Esophagus squamous epithelium (tissue), 5 donors: ENCODE data around the gene S1PR3. TPM values are rescaled to one million over a fixed set of nuclear protein-coding genes. Genes with fewer than 3 reads are reported as not detected.
A peak's percentile ranks its signal among the peaks of the same experiment; 100 is the strongest.

Experiments used
- DNase-seq: peaks from one replicate; lab custom pipeline; 2025; lab: John Stamatoyannopoulos, UW
- H3K27ac ChIP-seq, 4 donors: fragments of 200-600 bp; sonication (generic); one replicate each; pipeline ENCODE4 v1.5.1; 2016 to 2019; ENCODE audit warnings: mild to moderate bottlenecking in 1 of 4
- H3K27me3 ChIP-seq, 4 donors: fragments of 200-600 bp; sonication (generic); 1 replicate in 3 of 4; 2 replicates in 1 of 4; pipeline versions ENCODE4 v1.5.1 to v1.6.0; 2017 to 2021; ENCODE audit warnings: antibody characterized with exemption in 1 of 4
- H3K36me3 ChIP-seq, 3 donors: fragments of 200-600 bp; sonication (generic); one replicate each; pipeline ENCODE4 v1.5.1; 2016 to 2019
- H3K4me1 ChIP-seq, 3 donors: fragments of 200-600 bp; sonication (generic); one replicate each; pipeline ENCODE4 v1.5.1; 2017 to 2019
- H3K4me3 ChIP-seq, 4 donors: fragments of 200-600 bp; sonication (generic); 1 replicate in 3 of 4; 2 replicates in 1 of 4; pipeline ENCODE4 v1.5.1; 2016 to 2019; ENCODE audit warnings: mild to moderate bottlenecking in 2 of 4, moderate library complexity in 1 of 4
- H3K9me3 ChIP-seq, 3 donors: fragments of 200-600 bp; sonication (generic); one replicate each; pipeline ENCODE4 v1.5.1; 2016 to 2019
- CTCF ChIP-seq, 6 experiments: fragments of 450-650 bp in 4 of 6; fragments of 200-600 bp in 2 of 6; sonication (generic) in 2 of 6; IDR thresholded peaks; one replicate each; pipeline ENCODE4 v1.5.1; 2016 to 2019; ENCODE audit warnings: antibody characterized with exemption in 6 of 6, mild to moderate bottlenecking in 4 of 6, moderate library complexity in 4 of 6
- POLR2A ChIP-seq, 4 donors: fragments of 450-650 bp; IDR thresholded peaks; one replicate each; pipeline ENCODE4 v1.6.1; 2017; ENCODE audit warnings: antibody characterized with exemption in 4 of 4, mild to moderate bottlenecking in 4 of 4, moderate library complexity in 3 of 4
- WGBS, 2 donors: methylation state at CpG; one replicate each; pipeline ENCODE4 v1.1.5; 2018; 5-methylcytosine and 5-hydroxymethylcytosine counted together
- intact Hi-C: fragments of 100-400 bp; cut with DNase I; formaldehyde crosslinking; loops from one replicate; pipeline ENCODE4 v1.15.0; 2022
- total RNA-seq, 4 donors: library from RNA; depleted of rRNA; stranded (reverse); fragments of >200 nt; gene quantifications; one replicate each; pipeline ENCODE4 v1.1.0, GENCODE V29; 2016
- donor health status: DM: yes; HTN: yes; CAD: no.

The S1PR3 gene
- total RNA-seq, 4 donors from 2014 or later = 1.3 to 14.3 (median 6.8) TPM

- no peak for DNase-seq
- H3K4me3 ChIP-seq = no peak overlapping the region
- no peaks in the 10 kb centered on the region for H3K36me3 ChIP-seq
- no peaks in the 10 kb centered on the region for H3K9me3 ChIP-seq
- WGBS, 2 donors = 65 to 66% methylated on average over 7 of the region's 8 CpGs
- H3K4me1 ChIP-seq = peaks cover 0 to 6% (median 0%) of the 10 kb centered on the region in 3 donors
- TF ChIP-seq POLR2A (IDR thresholded peaks at IDR 0.05) (no peak), CTCF (IDR thresholded peaks at IDR 0.05) (no peak)
- H3K27ac ChIP-seq = no peak overlapping the region
- H3K27me3 ChIP-seq = no peaks in the 10 kb centered on the region
- intact Hi-C loops = no loop called here
Measured at GRCh38 chr9:88975966-88976889, 15.0 kb upstream of the S1PR3 start.

- intact Hi-C loops = no loop called here
- DNase-seq = no peak
- 81 to 92% methylated on average over 5 of the region's 5 CpGs for WGBS, 2 donors
- H3K9me3 ChIP-seq = no peaks in the 10 kb centered on the region
- H3K27ac ChIP-seq = no peak overlapping the region
- TF ChIP-seq POLR2A (IDR thresholded peaks at IDR 0.05) (no peak), CTCF (IDR thresholded peaks at IDR 0.05) (no peak)
- H3K4me1 ChIP-seq = peaks cover 0 to 6% (median 0%) of the 10 kb centered on the region in 3 donors
- no peaks in the 10 kb centered on the region for H3K27me3 ChIP-seq
- H3K36me3 ChIP-seq = no peaks in the 10 kb centered on the region
- no peak overlapping the region for H3K4me3 ChIP-seq
Measured at GRCh38 chr9:88976890-88977257, 14.4 kb upstream of the S1PR3 start.

- no peak overlapping the region for H3K27ac ChIP-seq
- no peaks in the 10 kb centered on the region for H3K27me3 ChIP-seq
- no peak for TF ChIP-seq CTCF (IDR thresholded peaks at IDR 0.05)
- TF ChIP-seq POLR2A (IDR thresholded peaks at IDR 0.05) = no peak
- intact Hi-C loops = no loop called here
- WGBS, 2 donors = 48 to 73% methylated on average over 3 to 5 of the region's 5 CpGs
- no peak overlapping the region for H3K4me3 ChIP-seq
- no peaks in the 10 kb centered on the region for H3K9me3 ChIP-seq
- no peak for DNase-seq
- no peaks in the 10 kb centered on the region for H3K36me3 ChIP-seq
- peaks cover 0 to 6% (median 0%) of the 10 kb centered on the region in 3 donors for H3K4me1 ChIP-seq
Measured at GRCh38 chr9:88978034-88978433, 13.2 kb upstream of the S1PR3 start.

- TF ChIP-seq POLR2A (IDR thresholded peaks at IDR 0.05) (no peak), CTCF (IDR thresholded peaks at IDR 0.05) (no peak)
- H3K27me3 ChIP-seq = no peaks in the 10 kb centered on the region
- no peak for DNase-seq
- no peak overlapping the region for H3K27ac ChIP-seq
- WGBS, 2 donors = 66 to 83% methylated on average over 2 of the region's 2 CpGs
- peaks cover 0 to 11% (median 3%) of the 10 kb centered on the region in 3 donors for H3K4me1 ChIP-seq
- no peak overlapping the region for H3K4me3 ChIP-seq
- intact Hi-C loops = no loop called here
- H3K36me3 ChIP-seq = no peaks in the 10 kb centered on the region
- H3K9me3 ChIP-seq = no peaks in the 10 kb centered on the region
Measured at GRCh38 chr9:88979021-88979420, 12.2 kb upstream of the S1PR3 start.

GRCh38 chr9:88979791-88980190 lies 11.5 kb upstream of the S1PR3 start:
- Histone ChIP-seq H3K27ac (peak overlapping the region in 1 of 4 donors; percentile 2), H3K9me3 (no peaks in the 10 kb centered on the region), H3K4me1 (peaks cover 3 to 19% (median 5%) of the 10 kb centered on the region in 3 donors), H3K4me3 (no peak overlapping the region), H3K27me3 (no peaks in the 10 kb centered on the region), H3K36me3 (no peaks in the 10 kb centered on the region)
- intact Hi-C loops = loop anchor here (5.0 kb wide), 1 partner anchor 382 kb away; no protein-coding TSS in a partner anchor
- 81 to 88% methylated on average over 2 of the region's 2 CpGs for WGBS, 2 donors
- no peak for DNase-seq
- TF ChIP-seq POLR2A (IDR thresholded peaks at IDR 0.05) (no peak), CTCF (IDR thresholded peaks at IDR 0.05) (no peak)
